GM12891 (cell line): ENCODE measurements around the gene PLXNB1.

Experiments used
- PAX5 ChIP-seq: IDR thresholded peaks from 2 replicates; pipeline ENCODE4 v1.6.1; 2011; ENCODE audit warnings: low read length, moderate library complexity, mild to moderate bottlenecking; ENCODE audit not compliant: insufficient read depth, severe bottlenecking
- POLR2A ChIP-seq: IDR thresholded peaks from 2 replicates; pipeline ENCODE4 v1.6.1; 2011; ENCODE audit warnings: low read depth, low read length, control low read depth
- POLR2AphosphoS5 ChIP-seq: IDR thresholded peaks from 2 replicates; pipeline ENCODE4 v1.6.1; 2011; ENCODE audit warnings: low read depth, low read length, control low read depth
- POU2F2 ChIP-seq: IDR thresholded peaks from 2 replicates; pipeline ENCODE4 v1.6.1; 2011; ENCODE audit warnings: low read depth, mild to moderate bottlenecking, control low read depth, low read length, moderate library complexity
- SPI1 ChIP-seq: IDR thresholded peaks from 2 replicates; pipeline ENCODE4 v1.6.1; 2011; ENCODE audit warnings: low read depth, low read length, control low read depth
- TAF1 ChIP-seq: IDR thresholded peaks from 2 replicates; pipeline ENCODE4 v1.6.1; 2011; ENCODE audit warnings: low read depth, low read length, control low read depth

DNA sequence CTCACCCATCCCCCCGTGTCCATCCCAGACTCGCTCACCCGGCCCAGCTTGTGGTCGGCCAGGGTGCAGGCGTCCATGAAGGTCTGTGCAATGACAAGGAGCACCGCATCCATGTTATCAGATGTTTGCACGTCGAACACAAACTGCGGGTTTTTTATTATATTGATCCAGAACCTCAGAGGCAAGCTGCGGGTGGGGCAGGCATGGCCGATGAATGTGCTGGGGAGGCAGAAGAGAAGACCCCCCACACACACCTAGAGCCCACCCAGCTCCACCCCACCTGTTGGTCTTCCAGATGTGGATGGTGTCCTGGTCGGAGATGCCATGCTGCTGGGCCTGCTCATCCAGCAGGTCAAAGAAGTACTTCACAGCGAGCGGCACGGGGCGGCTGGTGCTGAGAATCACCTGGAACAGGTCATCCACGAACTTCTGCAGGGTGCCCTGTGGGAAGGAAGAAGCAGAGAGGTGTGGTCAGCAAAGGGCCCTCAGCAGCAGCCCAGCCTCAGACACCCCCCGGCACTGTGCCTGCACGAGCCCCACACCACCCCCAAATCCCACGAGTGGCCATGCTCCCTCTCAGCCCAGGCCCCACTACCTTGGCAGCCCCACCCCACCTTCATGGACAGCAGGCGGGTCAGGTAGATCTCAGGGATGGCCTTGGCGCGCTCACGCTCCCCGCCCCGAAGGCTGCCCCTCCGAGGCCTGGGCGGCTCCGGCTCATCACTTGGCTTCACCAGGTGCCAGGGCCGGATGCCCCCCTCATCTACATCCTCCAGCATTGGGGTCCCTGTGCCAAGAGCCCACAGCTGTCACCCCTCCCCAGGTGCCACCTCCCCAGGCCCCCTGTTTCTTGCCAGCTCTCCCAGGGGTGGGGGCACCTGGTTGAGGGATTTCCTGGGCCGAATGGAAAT, 20.3 kb downstream of the PLXNB1 start:
- no peak for TF ChIP-seq TAF1
- TF ChIP-seq POLR2A: no peak
- no peak for TF ChIP-seq POLR2AphosphoS5
- TF ChIP-seq SPI1: no peak
- TF ChIP-seq PAX5: no peak
- no peak for TF ChIP-seq POU2F2
